Breast epithelium (tissue), 3 donors: ENCODE measurements around the gene PRH2.

Source experiments
- CTCF ChIP-seq, 3 donors: fragments of 450-650 bp; IDR thresholded peaks; one replicate each; pipeline ENCODE4 v1.5.1; 2016 to 2017; ENCODE audit warnings: antibody characterized with exemption in 3 of 3, mild to moderate bottlenecking in 3 of 3, moderate library complexity in 3 of 3
- POLR2A ChIP-seq: fragments of 450-650 bp; IDR thresholded peaks from one replicate; pipeline ENCODE4 v1.6.1; 2016; ENCODE audit warnings: antibody characterized with exemption, mild to moderate bottlenecking, moderate library complexity

DNA sequence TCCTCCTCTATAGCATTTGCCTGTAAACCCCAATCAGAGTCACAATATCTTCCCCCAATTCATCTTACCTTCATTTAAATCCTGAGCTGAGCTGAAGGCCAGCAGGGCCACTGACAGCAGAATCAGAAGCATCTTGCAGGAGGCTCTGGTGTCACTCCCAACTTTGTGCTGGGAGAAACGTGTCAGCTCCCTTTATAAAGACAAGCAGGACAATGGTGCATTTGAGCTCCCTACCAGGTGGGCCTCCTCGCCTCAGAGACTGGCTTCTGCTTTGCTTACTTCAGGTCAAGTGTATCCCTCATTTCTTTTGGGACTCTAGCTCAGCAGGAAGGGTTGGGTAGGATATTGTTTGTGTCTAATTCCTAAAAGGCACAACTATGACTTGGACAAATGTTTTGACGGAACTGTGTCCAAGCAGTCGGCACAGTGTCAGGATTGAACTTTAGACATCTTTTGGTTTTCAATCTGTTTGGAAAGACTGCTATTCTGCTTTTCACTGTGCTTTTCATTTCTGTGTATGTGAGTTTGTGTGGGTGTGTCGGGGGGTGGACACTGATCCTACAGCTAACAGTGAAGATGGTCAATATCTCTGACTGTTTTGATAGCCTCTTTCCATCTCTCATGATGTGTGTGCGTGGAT lies 44.8 kb upstream of the PRH2 start, which contains the start of gene PRH1:
- TF ChIP-seq CTCF (IDR thresholded peaks at IDR 0.05) (no peak), POLR2A (no peak)
